T-helper 1 cell treated with Interleukin-12 subunit alpha and Interleukin-12 subunit beta and Interleukin-4 antibody, amounts not matched to agents 30 ng/mL and 1 ng/mL, for 36 hours (primary cell): ENCODE results near the gene ACTN1. TPM values are rescaled to one million over a fixed set of nuclear protein-coding genes. Genes with fewer than 3 reads are reported as not detected.

Experiments used
- intact Hi-C: fragments of 100-400 bp; cut with micrococcal nuclease; formaldehyde crosslinking; loops from one replicate; pipeline ENCODE4 v1.15.1; 2024
- total RNA-seq: library from RNA; stranded (reverse); gene quantifications from 2 replicates; pipeline ENCODE4 v1.2.3, GENCODE V29; 2022

The ACTN1 gene
- total RNA-seq, 1 donor from 2014 or later = 23.2 TPM

GRCh38 chr14:68952531-68953195 is 26.4 kb downstream of the ACTN1 start:
- intact Hi-C loops = no loop called here

- intact Hi-C loops = no loop called here
Observed at GRCh38 chr14:68951800-68952530, 27.1 kb downstream of the ACTN1 start.

GRCh38 chr14:68951035-68951797 is 27.9 kb downstream of the ACTN1 start:
- intact Hi-C loops = no loop called here

- intact Hi-C loops = no loop called here
Observed at GRCh38 chr14:68950111-68950510, 29.0 kb downstream of the ACTN1 start.

- intact Hi-C loops = no loop called here
Observed at GRCh38 chr14:68949601-68949965, 29.5 kb downstream of the ACTN1 start.

- intact Hi-C loops = no loop called here
Observed at GRCh38 chr14:68948686-68949600, 30.2 kb downstream of the ACTN1 start.

GRCh38 chr14:68947802-68948201 is 31.3 kb downstream of the ACTN1 start:
- intact Hi-C loops = no loop called here

GRCh38 chr14:68946489-68946822 is 32.6 kb downstream of the ACTN1 start:
- intact Hi-C loops = no loop called here

GRCh38 chr14:68945585-68946488 is 33.3 kb downstream of the ACTN1 start:
- intact Hi-C loops = no loop called here

GRCh38 chr14:68945190-68945584 is 33.9 kb downstream of the ACTN1 start:
- intact Hi-C loops = no loop called here

GRCh38 chr14:68944162-68944561 is 34.9 kb downstream of the ACTN1 start:
- intact Hi-C loops = no loop called here

- intact Hi-C loops = no loop called here
Observed at GRCh38 chr14:68943107-68943506, 36.0 kb downstream of the ACTN1 start.

- intact Hi-C loops = no loop called here
Observed at GRCh38 chr14:68942296-68943035, 36.6 kb downstream of the ACTN1 start.

GRCh38 chr14:68941820-68942219 is 37.3 kb downstream of the ACTN1 start:
- intact Hi-C loops = no loop called here

GRCh38 chr14:68940614-68941185 is 38.4 kb downstream of the ACTN1 start:
- intact Hi-C loops = no loop called here

GRCh38 chr14:68939893-68940613 is 39.0 kb downstream of the ACTN1 start:
- intact Hi-C loops = no loop called here

GRCh38 chr14:68939181-68939892 is 39.8 kb downstream of the ACTN1 start:
- intact Hi-C loops = no loop called here
